ENCODE data around the gene TAS2R43. TPM values are rescaled to one million over a fixed set of nuclear protein-coding genes. Genes with fewer than 3 reads are reported as not detected.

TAS2R43 gene
- total and polyA plus RNA-seq, 2 of the 8 experiments (the other 6 are each of a cell fraction or from before 2014, with no cell fraction given), result 0.18 TPM; not detected in 1

- no peak overlapping the region for H2BK12ac ChIP-seq (ENCODE audit: low read depth, low read length)
- no peak overlapping the region for H3K4ac ChIP-seq (replicated peaks; ENCODE audit: insufficient read length, low read depth, low read length)
- no peak overlapping the region for H4K91ac ChIP-seq (replicated peaks; ENCODE audit: insufficient read length, low read length)
- H3K79me1 ChIP-seq (ENCODE audit: low read depth, low read length), result no peaks in the 10 kb centered on the region
- no peak for FAIRE-seq
- no peaks in the 10 kb centered on the region for H3K9me3 ChIP-seq (ENCODE audit: insufficient read depth in 2 of 2, low read depth in 1 of 2, low read length in 1 of 2)
- H3K56ac ChIP-seq (replicated peaks; ENCODE audit: insufficient read length, low read depth, low read length), result no peak overlapping the region
- H3K18ac ChIP-seq (ENCODE audit: extremely low read depth, low read length), result no peak overlapping the region
- peak in 1 of 2 experiments; percentile 36 for DNase-seq (ENCODE audit: low read depth in 1 of 2, low spot score in 2 of 2)
- H3K4me1 ChIP-seq (replicated peaks in 1 of 4; ENCODE audit: control insufficient read depth in 3 of 4, insufficient read depth in 4 of 4, low read length in 3 of 4), result peaks cover 0 to 5% (median 0%) of the 10 kb centered on the region in 4 experiments; a peak in 2 of 7 replicates
- H4K5ac ChIP-seq (ENCODE audit: insufficient read length, low read depth, low read length), result no peak overlapping the region
- H2BK15ac ChIP-seq (ENCODE audit: low read length), result no peak overlapping the region
- H4K8ac ChIP-seq (ENCODE audit: extremely low read depth, insufficient read depth, low read length), result no peak overlapping the region
- H3K14ac ChIP-seq (ENCODE audit: insufficient read length), result no peak overlapping the region
- H3K27ac ChIP-seq (ENCODE audit: low read depth, low read length), result no peak overlapping the region
- H2BK120ac ChIP-seq (replicated peaks; ENCODE audit: low read depth, low read length), result no peak overlapping the region
- H3K9ac ChIP-seq (replicated peaks in 1 of 4; ENCODE audit: extremely low read depth in 1 of 4, low read depth in 3 of 4, low read length in 3 of 4), result no peak overlapping the region
- peaks cover 0 to 3% of the 10 kb centered on the region in 2 experiments for H4K20me1 ChIP-seq (replicated peaks in 1 of 2; ENCODE audit: control insufficient read depth in 1 of 2, insufficient read depth in 2 of 2, low read length in 2 of 2)
- peak overlapping the region in 1 of 2 experiments; percentile 41; a peak in 1 of 4 replicates for H3K4me2 ChIP-seq (ENCODE audit: insufficient read depth in 1 of 2, low read depth in 2 of 2, low read length in 2 of 2)
- no peak overlapping the region for H2BK20ac ChIP-seq (ENCODE audit: low read length)
- ChIA-PET POLR2A (ENCODE audit: partially characterized antibody) (interaction anchor here (0.8 to 1.4 kb wide), 3 partner anchors 52 to 100 kb away, joined by 3 to 7 read pairs (median 3); partner anchors contain the start of gene SMIM10L1), CTCF (ENCODE audit: partially characterized antibody) (interaction anchor here (1.1 kb wide), 1 partner anchor 13 kb away, joined by 3 read pairs; no protein-coding TSS in a partner anchor)
- H3K79me2 ChIP-seq (ENCODE audit: control insufficient read depth in 1 of 2, insufficient read depth in 2 of 2, low read length in 2 of 2), result no peaks in the 10 kb centered on the region
- no peak overlapping the region for H2BK5ac ChIP-seq (ENCODE audit: low read depth, low read length)
- no peak overlapping the region for H2AFZ ChIP-seq (ENCODE audit: low read length)
- H3K23me2 ChIP-seq (ENCODE audit: low read depth, low read length), result no peaks in the 10 kb centered on the region
- H3K27me3 ChIP-seq (replicated peaks in 1 of 4; ENCODE audit: control insufficient read depth in 3 of 4, extremely low read depth in 1 of 4, insufficient read depth in 3 of 4, low read length in 3 of 4), result no peaks in the 10 kb centered on the region
- 41% methylated on average over 4 of the region's 4 CpGs; no CpG with 5 or more reads in 1 of the 2 experiments for WGBS, 2 experiments (ENCODE audit: extremely low coverage in 1 of 2, insufficient coverage in 1 of 2, insufficient read length in 1 of 2, insufficient replicate concordance in 2 of 2, low coverage in 1 of 2, low lambda C conversion rate in 2 of 2, missing lambda C conversion rate in 1 of 2)
- H3K23ac ChIP-seq (ENCODE audit: insufficient read length), result no peak overlapping the region
- H3K36me3 ChIP-seq (ENCODE audit: control insufficient read depth in 2 of 4, insufficient read depth in 4 of 4, low read length in 3 of 4), result no peaks in the 10 kb centered on the region
- TF ChIP-seq, protein P1, sequence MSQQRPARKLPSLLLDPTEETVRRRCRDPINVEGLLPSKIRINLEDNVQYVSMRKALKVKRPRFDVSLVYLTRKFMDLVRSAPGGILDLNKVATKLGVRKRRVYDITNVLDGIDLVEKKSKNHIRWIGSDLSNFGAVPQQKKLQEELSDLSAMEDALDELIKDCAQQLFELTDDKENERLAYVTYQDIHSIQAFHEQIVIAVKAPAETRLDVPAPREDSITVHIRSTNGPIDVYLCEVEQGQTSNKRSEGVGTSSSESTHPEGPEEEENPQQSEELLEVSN (IDR thresholded peaks at IDR 0.05), result no peak
- TF ChIP-seq HDAC2 (IDR thresholded peaks at IDR 0.05; ENCODE audit: borderline replicate concordance in 1 of 2, low read depth in 2 of 2, low read length in 2 of 2) (no peak), NANOG (IDR thresholded peaks at IDR 0.05; ENCODE audit: insufficient read depth, low read depth, low read length, poor library complexity, severe bottlenecking) (peak; percentile 64)
- H2AK5ac ChIP-seq (ENCODE audit: low read depth, low read length), result no peak overlapping the region
- H3K4me3 ChIP-seq (ENCODE audit: extremely low read depth in 1 of 4, insufficient read depth in 2 of 4, low read depth in 3 of 4, low read length in 4 of 4), result no peak overlapping the region
Observed at GRCh38 chr12:11071414-11071813, 20.7 kb downstream of the TAS2R43 start.

All from H1 (cell line).